ENCODE results near the gene SLC12A7.

SLC12A7 gene

GRCh38 chr5:1052641-1053390 lies 59.0 kb downstream of the SLC12A7 start:
- peaks cover 21% of the 10 kb centered on the region for H3K36me3 ChIP-seq (ENCODE audit: control insufficient read depth, insufficient read depth, low read length)
- no peak overlapping the region for H3K27ac ChIP-seq (ENCODE audit: low read depth, low read length, severe bottlenecking)
- 96 to 99% methylated on average over 17 to 26 of the region's 29 CpGs for WGBS, 2 experiments (ENCODE audit: insufficient coverage in 2 of 2)
- H3K4me1 ChIP-seq (ENCODE audit: control insufficient read depth, insufficient read depth, low read length, poor library complexity, severe bottlenecking), result no peaks in the 10 kb centered on the region
- no peak overlapping the region for H3K4me3 ChIP-seq (ENCODE audit: extremely low read depth, insufficient read depth, low read length, poor library complexity, severe bottlenecking)
- no peaks in the 10 kb centered on the region for H3K9me3 ChIP-seq (ENCODE audit: control insufficient read depth, low read length)

GRCh38 chr5:1052076-1052475 lies 59.8 kb downstream of the SLC12A7 start:
- no peaks in the 10 kb centered on the region for H3K4me1 ChIP-seq (ENCODE audit: control insufficient read depth, insufficient read depth, low read length, poor library complexity, severe bottlenecking)
- H3K4me3 ChIP-seq (ENCODE audit: extremely low read depth, insufficient read depth, low read length, poor library complexity, severe bottlenecking), result no peak overlapping the region
- peaks cover 20% of the 10 kb centered on the region for H3K36me3 ChIP-seq (ENCODE audit: control insufficient read depth, insufficient read depth, low read length)
- no peaks in the 10 kb centered on the region for H3K9me3 ChIP-seq (ENCODE audit: control insufficient read depth, low read length)
- WGBS, 2 experiments (ENCODE audit: insufficient coverage in 2 of 2), result 95 to 97% methylated on average over 14 to 17 of the region's 17 CpGs
- no peak overlapping the region for H3K27ac ChIP-seq (ENCODE audit: low read depth, low read length, severe bottlenecking)

- WGBS, 2 experiments (ENCODE audit: insufficient coverage in 2 of 2), result 95 to 98% methylated on average over 13 to 16 of the region's 16 CpGs
These were observed 60.5 kb downstream of the SLC12A7 start for GRCh38 chr5:1051366-1051720.

GRCh38 chr5:1050423-1051365 lies 61.2 kb downstream of the SLC12A7 start:
- Histone ChIP-seq H3K4me1 (ENCODE audit: control insufficient read depth, insufficient read depth, low read length, poor library complexity, severe bottlenecking) (no peaks in the 10 kb centered on the region), H3K27ac (ENCODE audit: low read depth, low read length, severe bottlenecking) (no peak overlapping the region), H3K9me3 (ENCODE audit: control insufficient read depth, low read length) (peaks cover under 1% of the 10 kb centered on the region), H3K36me3 (ENCODE audit: control insufficient read depth, insufficient read depth, low read length) (peaks cover 13% of the 10 kb centered on the region), H3K4me3 (ENCODE audit: extremely low read depth, insufficient read depth, low read length, poor library complexity, severe bottlenecking) (no peak overlapping the region)
- WGBS, 2 experiments (ENCODE audit: insufficient coverage in 2 of 2), result 87 to 88% methylated on average over 22 to 26 of the region's 29 CpGs

More at GRCh38 chr5:1051366-1051720, 60.5 kb downstream of the SLC12A7 start:
- peaks cover 15% of the 10 kb centered on the region for H3K36me3 ChIP-seq (ENCODE audit: control insufficient read depth, insufficient read depth, low read length)
- H3K4me1 ChIP-seq (ENCODE audit: control insufficient read depth, insufficient read depth, low read length, poor library complexity, severe bottlenecking), result no peaks in the 10 kb centered on the region
- H3K27ac ChIP-seq (ENCODE audit: low read depth, low read length, severe bottlenecking), result no peak overlapping the region
- no peak overlapping the region for H3K4me3 ChIP-seq (ENCODE audit: extremely low read depth, insufficient read depth, low read length, poor library complexity, severe bottlenecking)
- H3K9me3 ChIP-seq (ENCODE audit: control insufficient read depth, low read length), result no peaks in the 10 kb centered on the region

- no peak overlapping the region for H3K27ac ChIP-seq (ENCODE audit: low read depth, low read length, severe bottlenecking)
- H3K4me3 ChIP-seq (ENCODE audit: extremely low read depth, insufficient read depth, low read length, poor library complexity, severe bottlenecking), result no peak overlapping the region
- H3K9me3 ChIP-seq (ENCODE audit: control insufficient read depth, low read length), result peaks cover 7% of the 10 kb centered on the region
- 90 to 93% methylated on average over 29 to 34 of the region's 39 CpGs for whole genome bisulfite sequencing, 2 experiments (ENCODE audit: insufficient coverage in 2 of 2)
- no peaks in the 10 kb centered on the region for H3K4me1 ChIP-seq (ENCODE audit: control insufficient read depth, insufficient read depth, low read length, poor library complexity, severe bottlenecking)
- H3K36me3 ChIP-seq (ENCODE audit: control insufficient read depth, insufficient read depth, low read length), result peaks cover under 1% of the 10 kb centered on the region
These were observed 62.7 kb downstream of the SLC12A7 start for GRCh38 chr5:1048861-1049838.

- Histone ChIP-seq H3K4me1 (ENCODE audit: control insufficient read depth, insufficient read depth, low read length, poor library complexity, severe bottlenecking) (no peaks in the 10 kb centered on the region), H3K27ac (ENCODE audit: low read depth, low read length, severe bottlenecking) (no peak overlapping the region), H3K9me3 (ENCODE audit: control insufficient read depth, low read length) (peaks cover 7% of the 10 kb centered on the region), H3K36me3 (ENCODE audit: control insufficient read depth, insufficient read depth, low read length) (no peaks in the 10 kb centered on the region), H3K4me3 (ENCODE audit: extremely low read depth, insufficient read depth, low read length, poor library complexity, severe bottlenecking) (no peak overlapping the region)
- WGBS, 2 experiments (ENCODE audit: insufficient coverage in 2 of 2), result 91% methylated on average over 11 of the region's 11 CpGs
These were observed 63.6 kb downstream of the SLC12A7 start for GRCh38 chr5:1048162-1048721.

- WGBS, 2 experiments (ENCODE audit: insufficient coverage in 2 of 2), result 86 to 95% methylated on average over 11 of the region's 11 CpGs
- Histone ChIP-seq H3K9me3 (ENCODE audit: control insufficient read depth, low read length) (peaks cover 7% of the 10 kb centered on the region), H3K36me3 (ENCODE audit: control insufficient read depth, insufficient read depth, low read length) (no peaks in the 10 kb centered on the region), H3K4me1 (ENCODE audit: control insufficient read depth, insufficient read depth, low read length, poor library complexity, severe bottlenecking) (no peaks in the 10 kb centered on the region), H3K4me3 (ENCODE audit: extremely low read depth, insufficient read depth, low read length, poor library complexity, severe bottlenecking) (no peak overlapping the region), H3K27ac (ENCODE audit: low read depth, low read length, severe bottlenecking) (no peak overlapping the region)
These were observed 64.4 kb downstream of the SLC12A7 start for GRCh38 chr5:1047332-1047965.

- Histone ChIP-seq H3K4me3 (ENCODE audit: extremely low read depth, insufficient read depth, low read length, poor library complexity, severe bottlenecking) (no peak overlapping the region), H3K9me3 (ENCODE audit: control insufficient read depth, low read length) (peaks cover 7% of the 10 kb centered on the region), H3K36me3 (ENCODE audit: control insufficient read depth, insufficient read depth, low read length) (no peaks in the 10 kb centered on the region), H3K4me1 (ENCODE audit: control insufficient read depth, insufficient read depth, low read length, poor library complexity, severe bottlenecking) (no peaks in the 10 kb centered on the region), H3K27ac (ENCODE audit: low read depth, low read length, severe bottlenecking) (no peak overlapping the region)
- WGBS, 2 experiments (ENCODE audit: insufficient coverage in 2 of 2), result 86 to 93% methylated on average over 9 of the region's 9 CpGs
These were observed 65.8 kb downstream of the SLC12A7 start for GRCh38 chr5:1045960-1046560.

- 93 to 97% methylated on average over 5 of the region's 5 CpGs for WGBS, 2 experiments (ENCODE audit: insufficient coverage in 2 of 2)
- no peak overlapping the region for H3K4me3 ChIP-seq (ENCODE audit: extremely low read depth, insufficient read depth, low read length, poor library complexity, severe bottlenecking)
- H3K9me3 ChIP-seq (ENCODE audit: control insufficient read depth, low read length), result peaks cover 7% of the 10 kb centered on the region
- no peak overlapping the region for H3K27ac ChIP-seq (ENCODE audit: low read depth, low read length, severe bottlenecking)
- no peaks in the 10 kb centered on the region for H3K4me1 ChIP-seq (ENCODE audit: control insufficient read depth, insufficient read depth, low read length, poor library complexity, severe bottlenecking)
- H3K36me3 ChIP-seq (ENCODE audit: control insufficient read depth, insufficient read depth, low read length), result no peaks in the 10 kb centered on the region
These were observed 67.7 kb downstream of the SLC12A7 start for GRCh38 chr5:1044117-1044516.
